LoVo (cell line): ENCODE data around the gene MTFP1.
"Not testable (repeated sequence)": the region's sequence is repeated elsewhere in the genome, so short reads cannot be mapped to it uniquely, and the experiment has no call there.

Source experiments
- DNase-seq: peaks from one replicate; pipeline ENCODE4 v3.0.0-alpha.2; 2016; ENCODE audit warnings: low spot score

Gene MTFP1

DNA sequence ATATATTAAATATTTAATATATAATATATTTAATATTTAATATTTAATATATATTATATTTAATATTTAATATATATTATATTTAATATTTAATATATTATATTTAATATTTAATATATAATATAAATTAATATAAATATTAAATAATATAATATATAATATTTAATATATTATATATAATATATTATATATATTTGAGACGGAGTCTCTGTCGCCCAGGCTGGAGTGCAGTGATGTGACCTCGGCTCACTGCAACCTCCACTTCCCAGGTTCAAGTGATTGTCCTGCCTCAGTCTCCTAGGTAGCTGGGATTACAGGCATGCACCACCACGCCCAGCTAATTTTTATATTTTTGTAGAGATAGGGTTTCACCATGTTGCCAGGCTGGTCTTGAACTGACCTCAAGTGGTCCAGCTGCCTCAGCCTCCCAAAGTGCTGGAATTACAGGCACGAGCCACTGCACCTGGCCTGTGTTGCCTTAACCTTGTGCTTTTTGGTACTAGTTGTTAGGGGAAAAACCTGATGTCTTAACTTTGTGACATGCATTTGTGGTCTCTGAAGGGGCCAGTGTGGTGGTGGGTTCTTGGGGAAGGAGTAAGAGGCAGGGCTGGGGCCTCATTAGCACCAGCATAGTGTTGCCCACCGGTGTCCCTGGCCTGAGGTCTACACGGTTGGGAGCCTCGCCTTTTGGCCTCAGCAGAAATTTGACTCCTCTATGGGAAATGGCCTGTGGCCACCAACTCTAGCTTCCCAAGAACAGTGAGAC, 29.7 kb downstream of the MTFP1 start:
- no peak for DNase-seq

DNA sequence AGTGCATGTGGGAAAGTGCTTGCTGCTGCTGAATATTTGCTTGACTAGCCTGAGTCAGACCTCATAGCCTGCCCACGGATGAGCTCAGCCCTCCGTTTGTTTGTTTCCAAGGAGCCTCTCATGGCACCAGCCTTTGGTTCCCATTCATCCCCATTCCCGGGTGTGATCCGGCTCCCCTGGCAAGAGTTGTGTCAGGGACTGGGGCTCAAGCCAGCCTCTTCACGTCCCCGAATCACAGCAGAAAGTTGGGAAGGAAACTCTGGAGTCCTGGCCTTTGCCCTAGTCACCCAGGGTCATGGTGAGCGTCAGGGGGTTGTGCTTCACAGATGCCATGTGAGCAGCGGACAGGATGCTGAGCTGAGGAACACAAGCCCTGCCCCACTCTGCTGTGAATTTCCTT, 32.4 kb downstream of the MTFP1 start:
- no peak for DNase-seq

DNA sequence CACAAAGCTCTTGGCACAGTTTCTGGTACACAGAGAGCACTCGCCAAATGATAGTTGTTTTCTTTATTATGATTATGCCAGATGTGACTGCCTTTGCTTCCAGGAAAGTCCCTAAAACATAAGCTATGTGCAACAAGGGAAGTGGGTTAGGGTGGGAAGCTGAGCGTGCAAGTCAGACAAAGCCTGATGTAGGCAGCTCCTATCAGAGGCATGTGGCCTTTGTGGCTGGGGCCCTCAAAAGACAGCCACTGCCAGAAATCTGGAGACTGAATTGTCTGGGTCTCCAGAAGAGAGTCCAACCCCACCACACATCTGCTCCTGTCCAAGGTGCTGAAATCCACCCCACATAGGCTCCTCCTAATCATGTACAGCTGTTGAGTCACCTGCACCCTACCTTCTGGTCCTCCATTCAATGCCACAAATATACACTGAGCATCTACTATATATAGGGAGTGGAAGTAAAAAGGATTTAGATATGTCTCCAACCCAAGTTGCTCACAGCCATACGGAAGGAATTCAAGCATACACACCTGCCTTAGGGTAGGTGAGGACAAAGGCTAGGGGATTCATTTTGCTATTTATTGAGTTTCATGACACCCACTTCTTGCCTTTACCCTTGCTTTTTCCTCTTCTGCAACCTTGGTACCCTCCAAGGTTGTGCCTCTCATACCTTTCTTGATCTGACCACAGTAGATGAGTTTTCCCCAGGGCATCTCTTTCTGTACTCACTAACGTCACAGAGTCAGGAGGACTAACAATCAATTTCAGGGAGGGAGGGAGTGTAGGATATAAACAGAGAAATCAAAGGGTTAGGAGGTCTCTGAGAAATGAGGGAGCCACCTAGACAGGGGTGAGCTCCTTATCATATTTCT, 33.8 kb downstream of the MTFP1 start:
- DNase-seq = no peak

DNA sequence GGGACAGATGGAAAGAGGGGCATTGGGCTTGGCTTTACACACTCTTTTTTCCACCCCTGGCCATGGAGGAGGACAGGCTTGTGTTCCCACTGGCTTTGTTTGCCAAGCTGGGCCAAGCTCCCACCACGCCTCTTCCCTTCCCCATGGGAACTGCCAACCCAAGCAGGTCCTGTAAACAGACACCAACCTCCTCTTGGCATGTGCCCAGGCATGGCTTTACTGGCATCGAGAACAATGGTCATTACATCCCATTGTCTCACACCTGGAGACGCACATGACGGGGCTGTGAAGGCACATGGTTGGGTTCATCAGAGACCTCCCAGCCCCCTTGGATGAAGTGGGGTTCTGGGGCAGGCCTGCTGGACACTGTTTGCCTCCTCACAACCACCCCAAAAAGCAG, 34.6 kb downstream of the MTFP1 start:
- no peak for DNase-seq

DNA sequence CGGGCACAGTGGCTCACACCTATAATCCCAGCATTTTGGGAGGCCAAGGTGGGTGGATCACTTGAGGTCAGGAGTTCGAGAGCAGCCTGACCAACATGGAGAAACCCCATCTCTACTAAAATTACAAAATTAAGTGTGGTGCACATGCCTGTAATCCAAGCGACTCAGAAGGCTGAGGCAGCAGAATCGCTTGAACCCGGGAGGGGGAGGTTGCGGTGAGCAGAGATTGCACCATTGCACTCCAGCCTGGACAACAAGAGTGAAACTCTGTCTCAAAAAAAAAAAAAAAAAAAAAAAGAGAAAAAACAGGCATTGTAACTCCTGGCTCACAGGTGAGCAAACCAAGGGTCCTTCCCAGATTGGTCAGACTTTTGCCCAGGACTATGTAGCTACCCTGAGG, 35.0 kb downstream of the MTFP1 start:
- not testable (repeated sequence) for DNase-seq

DNA sequence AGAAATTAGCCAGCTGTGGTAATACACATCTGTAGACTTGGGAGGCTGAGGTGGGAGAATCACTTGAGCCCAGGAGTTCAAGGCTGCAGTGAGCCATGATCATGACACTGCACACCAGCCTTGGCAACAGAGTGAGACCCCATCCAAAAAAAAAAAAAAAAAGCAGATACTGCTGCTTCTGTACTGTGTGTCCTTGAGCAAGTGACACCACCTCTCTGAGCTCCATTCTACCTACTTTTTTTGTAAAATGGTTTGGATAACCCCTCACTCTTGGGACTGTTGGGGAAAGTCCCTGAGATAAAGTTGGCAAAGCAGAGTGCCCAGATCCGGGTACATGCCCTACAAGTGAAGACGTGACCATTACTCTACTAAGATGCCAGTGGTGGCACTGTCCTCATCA, 43.6 kb downstream of the MTFP1 start:
- no peak for DNase-seq

DNA sequence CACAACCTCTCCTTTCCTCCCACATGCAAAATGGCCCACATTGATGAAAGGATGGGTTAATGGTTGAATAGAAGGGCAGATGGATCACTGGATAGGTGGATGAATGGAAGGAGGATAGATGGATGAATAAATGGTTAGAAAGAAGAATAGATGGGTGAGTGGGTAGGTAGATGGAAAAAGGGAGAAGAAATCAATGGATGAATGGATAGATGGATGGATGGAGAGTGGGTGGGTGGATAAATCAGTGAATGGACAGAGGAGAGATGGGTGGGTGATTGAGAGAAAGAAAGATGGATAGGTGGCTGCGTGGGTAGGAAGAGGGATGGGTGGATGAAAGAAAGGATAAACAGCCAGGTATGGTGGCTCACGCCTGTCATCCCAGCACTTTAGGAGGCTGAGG, 45.1 kb downstream of the MTFP1 start:
- DNase-seq = no peak

DNA sequence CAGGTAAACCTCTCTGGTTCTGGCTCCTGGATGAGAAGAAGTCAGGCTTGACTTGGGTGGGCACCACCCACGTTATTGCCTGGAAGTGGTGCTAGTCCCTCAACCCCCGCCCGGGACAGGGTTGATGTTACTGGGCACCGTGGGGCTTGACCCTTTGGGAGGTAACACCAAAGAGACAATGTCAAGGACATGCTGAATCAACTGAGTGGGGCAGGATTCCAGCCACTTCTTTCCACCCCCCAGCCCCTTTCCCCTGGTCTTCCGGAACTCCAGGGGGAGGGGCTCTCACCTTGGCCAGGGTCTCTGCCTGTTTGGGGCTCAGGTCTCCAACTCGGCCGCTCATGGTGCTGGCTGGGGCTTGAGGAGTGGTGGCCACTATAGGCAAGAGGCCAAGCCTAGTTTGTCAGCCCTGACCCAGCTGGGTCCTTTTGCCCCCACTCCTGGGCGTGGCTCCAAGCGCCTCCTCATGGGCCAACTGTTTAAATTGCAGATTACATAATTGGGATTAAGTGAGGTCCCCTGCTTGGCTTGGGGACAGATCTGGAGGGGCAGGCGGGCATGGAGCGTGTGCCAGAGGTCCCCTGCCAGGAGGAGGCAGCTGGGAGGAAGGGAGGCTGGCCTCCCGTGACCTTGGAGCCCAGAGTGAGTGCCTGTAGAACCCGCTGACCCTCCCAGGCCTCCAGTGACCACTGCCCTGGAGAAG, 46.2 kb downstream of the MTFP1 start, which contains the start of gene SEC14L3:
Gene SEC14L3 (minus strand): TSS at position 402 of the 703 bp plus-strand sequence. CDS start 59 bp downstream, at position 343.
- DNase-seq = no peak

DNA sequence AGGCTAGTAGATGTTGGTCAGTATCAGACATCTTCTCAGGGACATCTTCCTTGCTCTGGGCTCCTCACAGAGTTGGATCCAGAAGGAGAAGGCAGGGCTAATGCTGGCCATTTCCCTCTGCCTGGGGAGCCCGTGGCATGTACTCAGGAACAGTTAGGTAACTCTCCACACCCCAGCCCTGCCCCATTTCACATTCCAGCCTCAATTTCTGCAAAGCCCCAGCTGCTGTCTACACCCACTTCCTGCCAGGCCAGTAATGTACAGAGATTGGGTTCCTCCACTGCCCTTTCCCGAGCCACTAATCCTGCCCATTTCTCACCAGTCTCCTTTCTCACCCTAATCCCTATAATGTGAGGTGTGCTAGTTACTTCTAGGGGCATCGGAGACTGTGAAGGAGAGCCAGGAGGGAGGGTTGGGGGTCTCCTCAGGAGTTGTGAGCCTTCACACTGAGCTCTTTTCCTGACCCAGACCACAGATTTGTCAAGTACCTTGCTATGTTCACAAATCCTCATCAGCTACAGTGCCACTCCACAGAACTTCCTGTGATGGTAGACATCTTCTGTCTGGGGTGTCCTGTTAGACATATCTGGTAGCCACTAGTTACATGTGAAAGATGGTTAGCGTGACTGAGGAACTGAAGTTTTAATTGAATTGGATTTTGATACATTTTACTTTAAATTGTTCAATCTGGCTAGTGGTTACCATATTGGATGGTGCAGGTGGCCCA, 47.6 kb downstream of the MTFP1 start:
- no peak for DNase-seq

DNA sequence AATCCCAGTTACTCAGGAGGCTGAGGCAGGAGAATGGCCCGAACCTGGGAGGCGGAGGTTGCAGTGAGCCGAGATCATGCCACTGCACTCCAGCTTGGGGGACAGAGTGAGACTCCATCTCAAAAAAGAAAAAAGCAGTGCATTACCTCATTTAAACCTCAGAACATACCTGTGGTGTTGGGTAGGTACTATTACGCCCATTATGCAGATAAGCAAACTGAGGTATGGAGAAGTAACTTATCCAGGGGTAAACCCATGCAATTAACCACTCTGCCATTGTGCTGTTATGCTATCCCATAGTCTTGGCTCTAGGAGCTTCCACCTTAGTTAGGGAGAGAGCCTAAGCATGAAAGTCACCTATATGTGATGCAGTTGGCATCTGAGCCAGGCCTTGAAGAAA, 48.6 kb downstream of the MTFP1 start:
- no peak for DNase-seq

DNA sequence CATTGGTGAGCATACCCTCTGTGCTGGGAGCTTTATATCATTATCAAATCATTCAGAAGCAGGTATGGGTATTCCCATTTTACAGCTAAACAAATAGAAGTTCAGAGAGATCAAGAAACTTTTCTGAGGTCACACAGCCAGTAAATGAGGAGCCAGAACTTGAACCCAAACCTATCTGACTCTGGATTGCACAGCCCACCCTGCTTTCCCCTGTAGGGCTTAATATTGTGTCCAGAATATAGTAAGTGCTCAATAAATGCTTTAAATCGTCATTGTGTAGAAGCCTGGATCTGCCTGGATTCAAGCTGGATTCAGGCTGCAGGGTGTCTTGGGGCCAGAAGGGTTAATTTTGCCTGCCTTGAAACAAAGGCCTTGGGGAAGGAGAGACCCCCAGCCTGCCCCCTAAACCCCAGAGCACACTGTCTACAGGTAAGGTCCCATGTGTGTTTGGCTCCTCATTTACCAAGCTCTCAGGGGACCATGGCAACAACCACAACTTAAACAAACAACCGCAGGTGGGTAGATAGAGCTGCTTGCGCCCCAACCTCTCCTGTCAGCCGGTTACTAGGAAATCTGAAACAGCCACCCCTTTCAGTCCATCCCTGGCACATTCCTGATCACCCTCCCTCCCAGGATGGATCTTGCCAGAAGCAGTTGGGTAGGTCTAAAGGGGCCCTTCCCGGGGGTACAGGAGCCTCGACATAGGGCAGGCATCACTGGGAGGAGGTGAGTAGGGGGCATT, 49.3 kb downstream of the MTFP1 start:
- no peak for DNase-seq
